ENCODE measurements around the gene DBT.

DNA sequence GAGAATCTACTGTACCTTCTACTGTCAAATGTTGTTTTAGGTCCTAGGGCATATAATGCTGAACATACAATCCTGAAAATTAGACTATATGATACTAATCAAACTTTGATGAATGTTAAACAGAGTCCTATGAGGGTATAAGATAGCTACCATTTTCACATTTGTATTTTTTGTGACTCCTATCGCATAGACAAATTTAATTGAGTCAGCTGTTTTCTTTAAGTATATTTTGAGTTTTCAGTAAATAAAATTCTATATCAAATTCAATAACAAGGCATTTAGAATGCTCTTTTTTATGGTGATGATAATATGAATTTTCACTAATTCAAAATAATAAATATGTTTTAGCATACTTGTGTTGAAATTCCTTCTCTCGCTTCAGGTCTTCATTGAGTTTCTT is 81.6 kb downstream of the DBT start:
- TF ChIP-seq HDGF (IDR thresholded peaks at IDR 0.05; ENCODE audit: borderline replicate concordance) (no peak), FOXK2 (IDR thresholded peaks at IDR 0.05) (no peak), SUZ12 (IDR thresholded peaks at IDR 0.05) (no peak), ELF4 (IDR thresholded peaks at IDR 0.05) (no peak), L3MBTL2 (conservative IDR thresholded peaks at IDR 0.05) (no peak), FOXM1 (IDR thresholded peaks at IDR 0.05; ENCODE audit: borderline replicate concordance) (no peak), BHLHE40 (IDR thresholded peaks at IDR 0.05; ENCODE audit: borderline replicate concordance) (no peak)

All from HEK293T (cell line).